Ascending aorta (tissue), 2 donors: ENCODE data around the gene VSTM4. TPM values are rescaled to one million over a fixed set of nuclear protein-coding genes. Genes with fewer than 3 reads are reported as not detected.

Experiments
- DNase-seq, 2 donors: peaks; one replicate each; pipeline ENCODE4 v3.0.0-alpha.2; 2019; ENCODE audit warnings: low spot score in 2 of 2
- H3K27ac ChIP-seq, 2 donors: fragments of 200-600 bp; sonication (generic); one replicate each; pipeline ENCODE4 v1.5.1; 2016 to 2017; ENCODE audit warnings: mild to moderate bottlenecking in 1 of 2
- H3K27me3 ChIP-seq: fragments of 200-600 bp; sonication (generic); one replicate; pipeline ENCODE4 v1.5.1; 2017
- H3K36me3 ChIP-seq, 2 donors: fragments of 200-600 bp; sonication (generic); one replicate each; pipeline ENCODE4 v1.5.1; 2016
- H3K4me1 ChIP-seq, 2 donors: fragments of 200-600 bp; sonication (generic); one replicate each; pipeline ENCODE4 v1.5.1; 2016 to 2017; ENCODE audit warnings: mild to moderate bottlenecking in 1 of 2
- H3K4me3 ChIP-seq, 2 donors: fragments of 200-600 bp; sonication (generic); one replicate each; pipeline ENCODE4 v1.5.1; 2016 to 2017; ENCODE audit warnings: mild to moderate bottlenecking in 1 of 2
- H3K9me3 ChIP-seq, 2 donors: fragments of 200-600 bp; sonication (generic); one replicate each; pipeline ENCODE4 v1.5.1; 2016
- CTCF ChIP-seq, 3 experiments: fragments of 200-600 bp in 2 of 3; fragments of 450-650 bp in 1 of 3; sonication (generic) in 2 of 3; IDR thresholded peaks; one replicate each; pipeline ENCODE4 v1.5.1; 2016 to 2019; ENCODE audit warnings: antibody characterized with exemption in 3 of 3, mild to moderate bottlenecking in 1 of 3, moderate library complexity in 1 of 3
- intact Hi-C: fragments of 100-400 bp; cut with DNase I; formaldehyde crosslinking; loops from one replicate; pipeline ENCODE4 v1.15.1; 2023
- total RNA-seq: library from RNA; depleted of rRNA; stranded (reverse); fragments of >200 nt; gene quantifications from one replicate; pipeline ENCODE4 v1.1.0, GENCODE V29; 2016

Gene VSTM4
- total RNA-seq, 1 donor from 2014 or later: 17.7 TPM

DNA sequence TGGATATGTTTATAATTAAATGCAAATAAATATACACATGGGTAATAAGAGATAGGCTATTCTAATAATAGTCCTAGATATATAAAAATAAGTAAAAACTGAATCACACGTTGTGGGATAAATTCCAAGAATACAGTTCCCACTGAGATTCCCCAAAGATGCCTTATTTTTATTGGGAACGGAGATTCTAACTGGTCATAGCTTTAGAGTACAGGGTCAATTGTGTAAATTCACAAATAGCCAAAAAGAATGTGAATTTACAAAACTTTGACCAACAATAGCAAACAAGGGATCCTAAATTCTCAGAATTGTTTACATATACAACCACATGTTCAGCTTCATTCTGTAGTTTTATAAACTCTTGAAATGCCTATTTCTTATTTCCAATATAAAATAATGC is 65.0 kb downstream of the VSTM4 start:
- H3K27ac ChIP-seq: no peak overlapping the region
- H3K4me1 ChIP-seq: peaks cover 0 to 12% of the 10 kb centered on the region in 2 donors
- no peaks in the 10 kb centered on the region for H3K27me3 ChIP-seq
- H3K9me3 ChIP-seq: no peaks in the 10 kb centered on the region
- H3K36me3 ChIP-seq: peaks cover 5 to 19% of the 10 kb centered on the region in 2 donors
- intact Hi-C loops: no loop called here
- no peak for DNase-seq
- no peak overlapping the region for H3K4me3 ChIP-seq
- no peak for TF ChIP-seq CTCF (IDR thresholded peaks at IDR 0.05)

DNA sequence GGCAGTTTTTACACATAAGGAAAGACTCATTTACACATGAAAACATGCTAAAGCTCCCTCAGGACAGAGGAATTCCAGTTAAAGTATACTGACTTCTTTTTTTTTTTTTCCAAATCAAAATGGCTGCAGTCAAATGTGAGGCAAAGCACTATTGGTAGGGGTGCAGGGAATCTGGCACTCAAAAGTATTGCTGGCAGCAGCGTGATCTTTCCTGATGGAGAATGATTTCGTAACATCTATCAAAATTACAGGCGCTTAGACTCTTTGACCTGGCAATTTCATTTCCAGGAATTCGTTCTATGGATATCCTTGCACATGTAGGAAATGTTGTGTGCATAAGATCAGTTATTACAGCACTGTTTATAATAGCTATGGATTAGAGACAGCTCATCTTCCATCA is 65.7 kb downstream of the VSTM4 start:
- Histone ChIP-seq H3K4me1 (peaks cover 0 to 6% of the 10 kb centered on the region in 2 donors), H3K9me3 (no peaks in the 10 kb centered on the region), H3K4me3 (no peak overlapping the region), H3K36me3 (peaks cover 5 to 21% of the 10 kb centered on the region in 2 donors), H3K27me3 (no peaks in the 10 kb centered on the region), H3K27ac (no peak overlapping the region)
- no peak for DNase-seq
- intact Hi-C loops: no loop called here
- TF ChIP-seq CTCF (IDR thresholded peaks at IDR 0.05): no peak

DNA sequence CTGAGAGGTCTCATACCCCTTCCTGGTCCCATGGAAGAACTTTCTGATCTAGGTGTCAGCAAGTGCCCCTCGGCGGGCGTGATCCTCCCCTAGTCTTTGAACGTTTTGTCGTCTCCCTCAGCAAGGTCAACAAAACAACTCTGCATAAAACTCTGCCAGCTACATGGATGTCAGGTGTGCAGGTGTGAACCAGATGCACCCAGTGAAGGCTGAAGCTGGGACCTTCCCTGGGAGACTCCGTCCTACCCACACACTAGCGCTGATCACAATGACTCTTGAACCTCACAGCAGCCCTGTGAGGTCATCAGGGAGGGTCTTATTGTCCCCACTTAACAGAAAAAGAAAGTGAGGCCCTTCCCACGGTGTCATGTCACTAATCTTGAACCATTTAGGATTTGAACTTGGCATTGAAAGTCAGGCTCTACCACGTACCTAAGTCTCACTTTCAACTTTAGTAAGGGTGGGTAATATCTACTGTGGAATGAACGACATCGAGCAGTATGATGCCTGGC is 68.1 kb downstream of the VSTM4 start:
- Histone ChIP-seq H3K27ac (no peak overlapping the region), H3K27me3 (no peaks in the 10 kb centered on the region), H3K4me3 (no peak overlapping the region), H3K9me3 (no peaks in the 10 kb centered on the region), H3K4me1 (no peaks in the 10 kb centered on the region), H3K36me3 (peaks cover 5 to 21% of the 10 kb centered on the region in 2 donors)
- TF ChIP-seq CTCF (IDR thresholded peaks at IDR 0.05): no peak
- DNase-seq: no peak
- intact Hi-C loops: no loop called here

DNA sequence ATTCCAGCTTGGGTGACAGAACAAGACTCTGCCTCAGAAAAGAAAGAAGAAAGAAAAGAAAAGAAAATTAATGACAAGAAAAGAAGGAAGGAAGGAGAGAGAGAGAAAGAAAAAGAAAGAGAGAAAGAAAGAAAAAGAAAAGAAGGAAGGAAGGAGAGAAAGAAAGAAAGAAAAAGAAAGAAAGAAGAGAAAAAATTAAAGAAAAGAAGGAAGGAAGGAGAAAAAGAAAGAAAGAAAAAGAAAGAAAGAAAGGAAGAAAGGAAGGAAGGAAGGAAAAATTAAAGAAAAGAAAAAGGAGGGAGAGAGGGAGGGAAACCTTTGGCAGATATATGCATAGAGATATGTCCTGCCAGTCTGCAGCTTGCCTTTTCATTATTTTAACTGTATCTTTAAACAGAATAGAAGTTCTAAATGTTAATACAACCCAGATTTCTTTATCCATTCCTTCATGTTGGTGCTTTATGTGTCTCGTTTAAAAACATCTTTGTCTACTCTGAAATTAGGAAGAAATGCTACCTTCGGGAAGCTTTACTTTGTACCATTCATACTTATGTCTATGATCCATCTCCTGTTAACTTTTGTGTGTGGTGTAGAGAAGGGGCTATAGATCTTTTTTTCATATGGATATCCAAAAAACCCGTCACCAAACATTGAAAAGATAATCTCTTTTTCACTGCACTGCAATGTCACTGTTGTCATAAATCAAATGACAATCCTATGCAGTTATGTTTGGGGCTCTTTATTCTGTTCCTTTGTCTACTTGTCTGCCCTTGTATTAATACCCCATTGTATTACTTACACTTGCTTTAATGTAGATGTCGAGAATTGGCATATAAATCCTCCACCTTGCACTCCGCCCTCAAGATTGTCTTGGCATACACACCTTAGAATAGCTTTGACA is 70.8 kb downstream of the VSTM4 start:
- Histone ChIP-seq H3K27ac (no peak overlapping the region), H3K27me3 (no peaks in the 10 kb centered on the region), H3K4me1 (no peaks in the 10 kb centered on the region), H3K4me3 (no peak overlapping the region), H3K9me3 (no peaks in the 10 kb centered on the region), H3K36me3 (peaks cover 5 to 25% of the 10 kb centered on the region in 2 donors)
- intact Hi-C loops: no loop called here
- DNase-seq: no peak
- TF ChIP-seq CTCF (IDR thresholded peaks at IDR 0.05): no peak

- no peaks in the 10 kb centered on the region for H3K4me1 ChIP-seq
- no peak for DNase-seq
- H3K27me3 ChIP-seq: no peaks in the 10 kb centered on the region
- no peak overlapping the region for H3K4me3 ChIP-seq
- peaks cover 6 to 17% of the 10 kb centered on the region in 2 donors for H3K36me3 ChIP-seq
- no peak for TF ChIP-seq CTCF (IDR thresholded peaks at IDR 0.05)
- intact Hi-C loops: no loop called here
- H3K9me3 ChIP-seq: no peaks in the 10 kb centered on the region
- H3K27ac ChIP-seq: no peak overlapping the region
These were observed 74.7 kb downstream of the VSTM4 start for GRCh38 chr10:49040601-49041000.
